GM18858 (cell line): Measurements from ENCODE around the gene CFAP74.

Experiments used
- ATAC-seq: cut with Tn5 transposase; IDR thresholded peaks from one replicate; pipeline ENCODE4 v1.9.1; 2021; ENCODE audit not compliant: unreplicated experiment

Gene CFAP74

DNA sequence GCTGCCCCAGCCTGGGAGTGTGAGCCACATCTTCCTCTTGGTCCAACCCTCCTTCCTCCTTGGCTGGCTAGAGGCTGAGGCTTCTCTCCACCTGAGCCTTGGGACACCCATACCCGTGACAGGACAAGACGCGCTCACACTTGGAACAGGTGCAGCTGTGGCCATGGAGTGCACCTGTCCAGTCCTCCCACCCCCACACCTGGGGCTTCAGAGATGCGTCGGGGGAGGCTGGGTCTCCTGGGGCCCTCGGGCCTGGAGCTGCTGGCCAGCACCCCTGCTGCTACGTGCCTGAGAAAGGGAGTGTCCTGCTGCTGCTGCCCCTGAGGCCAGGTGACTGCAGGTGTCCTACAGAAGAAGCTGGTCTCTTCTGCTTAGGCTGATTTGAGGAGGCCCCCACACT, 47.5 kb downstream of the CFAP74 start:
- no peak for ATAC-seq

DNA sequence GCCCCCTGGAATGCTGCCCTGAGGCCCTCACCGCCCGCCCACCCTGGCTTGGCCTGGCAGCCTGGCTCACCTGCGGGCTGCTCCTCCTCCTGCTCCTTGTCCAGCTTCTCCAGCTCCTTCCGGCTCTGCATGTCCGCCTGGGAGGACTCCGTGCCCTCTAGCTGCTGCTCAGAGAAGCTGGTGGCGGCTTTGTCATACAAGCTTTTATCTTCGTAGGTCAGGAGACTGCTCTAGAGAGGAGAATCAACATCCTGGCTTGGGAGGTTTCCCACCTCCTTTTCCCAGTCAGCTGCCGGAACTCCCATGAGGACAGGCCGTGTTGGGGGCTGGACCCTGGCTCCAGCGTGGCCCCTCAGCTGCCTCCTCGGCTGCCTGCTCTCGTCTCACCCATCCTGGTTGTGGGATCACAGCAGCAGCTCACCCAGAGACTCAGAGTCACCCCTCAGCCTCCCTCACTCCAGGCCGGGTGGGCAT, 47.9 kb downstream of the CFAP74 start:
- ATAC-seq, result no peak

DNA sequence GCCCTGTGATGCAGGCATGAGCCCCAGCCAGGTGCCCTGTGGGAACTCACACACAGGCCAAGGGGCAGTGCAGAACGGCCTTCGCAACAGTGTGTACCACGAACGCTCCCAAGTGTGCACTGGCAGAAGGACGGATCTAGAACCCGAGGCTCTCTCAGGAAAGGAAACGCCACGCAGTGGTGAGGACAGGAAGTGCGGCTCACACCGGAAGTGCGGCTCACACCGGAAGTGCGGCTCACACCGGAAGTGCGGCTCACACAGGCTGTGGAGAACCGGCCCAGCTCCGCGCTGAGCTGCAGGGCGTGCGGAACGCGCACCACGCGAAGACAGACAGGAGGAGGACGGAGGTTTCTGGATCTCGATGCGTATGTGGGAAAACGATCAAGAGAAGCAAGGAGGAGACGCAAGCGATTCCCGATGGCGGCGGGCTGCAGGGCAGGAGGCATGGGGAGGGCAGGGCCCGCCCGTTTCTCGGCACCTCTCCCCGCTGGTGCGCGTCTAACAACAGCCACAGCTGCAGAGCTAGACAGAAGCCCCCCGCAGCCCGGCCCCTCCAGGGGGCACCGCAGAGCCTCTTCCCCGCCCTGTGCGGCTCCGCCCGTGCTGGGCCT, 48.6 kb downstream of the CFAP74 start:
- no peak for ATAC-seq

DNA sequence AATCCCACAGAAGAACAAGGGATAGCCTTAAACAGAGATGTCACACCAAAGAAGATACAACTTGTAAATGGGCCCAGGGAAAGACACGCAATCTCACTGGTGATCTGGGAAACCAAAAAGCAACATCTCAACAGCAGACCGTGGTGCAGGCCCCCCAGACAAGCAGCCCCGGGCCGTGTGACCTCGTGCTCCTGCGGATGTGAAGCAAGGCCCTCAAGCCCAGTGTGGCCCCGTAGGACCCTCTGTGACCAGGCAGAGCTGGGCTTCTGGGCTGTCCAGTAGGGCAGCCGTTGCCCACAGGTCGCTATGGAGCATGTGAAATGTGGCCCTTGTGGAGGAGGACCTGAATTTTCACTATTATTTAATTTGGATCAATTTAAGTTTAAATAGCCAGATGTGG, 49.6 kb downstream of the CFAP74 start:
- no peak for ATAC-seq

DNA sequence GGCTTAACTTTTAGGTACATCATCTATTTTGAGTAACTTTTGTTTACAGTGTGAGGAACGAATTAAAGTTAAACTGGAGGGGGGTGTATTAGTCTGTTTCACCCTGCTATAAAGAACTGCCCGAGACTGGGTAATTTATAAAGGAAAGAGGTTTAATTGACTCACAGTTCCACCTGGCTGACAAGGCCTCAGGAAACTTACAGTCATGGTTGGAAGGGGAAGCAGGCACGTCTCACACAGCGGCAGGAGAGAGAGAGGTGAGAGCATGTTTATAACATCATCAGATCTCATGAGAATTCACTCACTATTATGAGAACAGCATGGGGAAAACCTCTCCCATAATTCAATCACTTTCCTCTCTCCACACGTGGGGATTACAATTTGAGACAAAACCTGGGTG, 52.6 kb downstream of the CFAP74 start:
- no peak for ATAC-seq

DNA sequence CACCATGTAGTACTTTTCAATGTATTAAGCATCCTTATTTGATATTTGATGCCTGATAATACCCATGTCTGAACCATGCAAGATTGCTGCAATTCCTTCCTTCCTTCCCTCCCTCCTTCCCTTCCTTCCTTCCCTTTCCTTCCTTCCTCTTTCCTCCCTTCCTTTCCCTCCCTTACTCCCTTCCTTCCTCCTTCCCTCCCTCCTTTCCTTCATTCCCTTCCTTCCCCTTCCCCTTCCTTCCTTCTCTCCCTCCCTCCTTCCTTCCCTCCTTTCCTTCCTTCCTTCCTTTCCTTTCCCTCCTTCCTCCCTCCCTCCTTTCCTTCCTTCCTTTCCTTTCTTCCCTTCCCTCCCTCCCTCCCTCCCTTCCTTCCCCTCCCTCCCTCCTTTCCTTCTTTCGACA, 54.8 kb downstream of the CFAP74 start:
- ATAC-seq, result no peak

DNA sequence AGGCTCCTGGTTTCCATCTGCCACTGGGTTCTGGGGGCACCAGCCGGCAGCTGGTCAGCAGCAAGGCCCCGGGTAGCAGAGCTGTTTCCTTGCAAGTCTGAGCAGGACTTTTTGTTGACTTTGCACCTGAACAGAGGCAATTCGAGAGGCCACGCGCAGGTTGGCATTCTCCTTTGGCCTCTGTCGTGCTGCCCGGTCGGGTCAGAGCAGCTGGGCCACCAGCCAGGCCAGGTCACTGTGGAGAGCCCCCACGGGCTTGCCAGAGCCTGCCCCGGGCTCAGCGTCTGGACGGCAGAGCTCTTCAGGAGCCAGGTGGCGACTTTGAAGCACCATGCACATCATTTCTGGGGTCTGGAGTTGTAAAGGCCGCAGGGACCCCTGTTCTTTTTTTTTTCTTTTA, 56.1 kb downstream of the CFAP74 start:
- no peak for ATAC-seq

DNA sequence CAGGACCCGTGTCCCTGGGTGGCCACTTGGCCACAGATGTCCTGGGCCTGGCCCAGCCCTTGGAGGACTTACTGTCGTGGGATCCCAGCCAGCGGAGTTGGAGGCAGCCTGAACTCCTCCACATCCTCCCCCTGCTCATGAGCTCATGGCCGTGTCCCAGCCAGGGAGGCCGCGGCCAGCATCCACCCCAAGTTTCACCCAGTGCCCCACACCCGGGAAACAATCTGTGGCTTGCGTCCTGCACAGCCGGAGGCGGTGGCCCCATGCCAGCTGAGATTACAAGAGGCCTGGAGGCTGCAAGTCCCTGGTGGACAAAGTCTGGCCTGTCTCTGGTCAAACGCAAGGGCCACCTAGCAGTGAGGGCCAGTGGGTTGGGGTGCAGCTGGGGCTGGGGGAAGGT, 57.0 kb downstream of the CFAP74 start:
- ATAC-seq, result no peak

DNA sequence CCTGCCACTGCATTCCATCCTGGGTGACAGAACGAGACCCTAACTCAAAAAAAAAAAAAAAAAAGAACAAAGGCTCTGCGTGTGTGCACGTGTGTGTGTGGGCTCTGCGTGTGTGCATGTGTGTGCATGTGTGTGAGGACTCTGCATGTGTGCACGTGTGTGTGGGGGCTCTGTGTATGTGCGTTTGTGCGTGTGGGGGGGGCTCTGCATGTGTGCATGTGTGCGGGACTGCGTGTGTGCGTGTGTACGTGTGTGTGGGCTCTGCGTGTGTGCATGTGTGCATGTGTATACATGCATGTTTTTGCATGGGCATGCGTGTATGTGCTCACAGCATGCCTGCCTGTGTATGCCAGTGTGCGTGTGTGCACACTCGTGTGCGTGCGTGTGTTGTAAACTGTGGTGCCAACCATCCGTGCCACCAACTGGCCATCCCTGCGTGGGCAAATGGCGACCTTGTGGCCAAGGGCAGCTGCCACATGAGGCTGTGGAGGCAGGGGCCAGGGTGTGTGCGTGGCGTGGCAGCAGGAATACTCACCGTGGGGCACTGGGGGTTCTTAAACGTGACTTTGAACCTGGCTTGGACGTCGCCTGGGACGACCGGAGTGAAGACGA, 57.7 kb downstream of the CFAP74 start:
- no peak for ATAC-seq

DNA sequence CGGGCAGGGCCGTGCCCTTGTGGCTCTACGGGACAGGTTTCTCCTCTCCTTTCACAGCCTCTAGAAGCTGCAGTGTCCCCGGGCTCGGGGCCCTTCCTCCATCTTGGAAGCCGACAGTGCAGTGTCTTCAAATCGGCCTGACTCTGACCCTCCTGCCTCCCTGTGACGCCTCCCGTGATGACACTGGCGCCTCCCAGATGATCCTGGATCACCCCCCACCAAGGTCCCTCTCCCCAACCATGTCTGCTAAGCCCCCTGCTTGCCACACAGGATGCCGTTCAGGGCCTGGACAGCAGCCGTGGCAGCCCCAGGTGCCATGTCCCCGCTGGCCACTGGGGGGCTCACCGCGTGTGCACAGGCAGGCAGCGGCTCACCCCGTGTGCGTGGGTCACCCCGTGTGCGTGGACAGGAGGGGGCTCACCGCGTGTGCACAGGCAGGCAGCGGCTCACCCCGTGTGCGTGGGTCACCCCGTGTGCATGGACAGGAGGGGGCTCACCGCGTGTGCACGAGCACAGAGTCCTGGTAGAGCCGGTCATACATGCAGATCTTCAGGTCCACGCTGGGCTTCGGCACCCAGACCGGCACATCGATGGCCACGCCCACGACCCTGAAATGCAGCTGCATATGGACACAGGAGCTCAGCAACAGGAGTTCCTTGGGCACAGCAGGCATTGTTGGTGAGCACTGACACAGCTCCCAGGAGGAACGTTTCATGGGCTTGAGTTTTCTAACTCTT, 59.6 kb downstream of the CFAP74 start:
- ATAC-seq, result no peak

DNA sequence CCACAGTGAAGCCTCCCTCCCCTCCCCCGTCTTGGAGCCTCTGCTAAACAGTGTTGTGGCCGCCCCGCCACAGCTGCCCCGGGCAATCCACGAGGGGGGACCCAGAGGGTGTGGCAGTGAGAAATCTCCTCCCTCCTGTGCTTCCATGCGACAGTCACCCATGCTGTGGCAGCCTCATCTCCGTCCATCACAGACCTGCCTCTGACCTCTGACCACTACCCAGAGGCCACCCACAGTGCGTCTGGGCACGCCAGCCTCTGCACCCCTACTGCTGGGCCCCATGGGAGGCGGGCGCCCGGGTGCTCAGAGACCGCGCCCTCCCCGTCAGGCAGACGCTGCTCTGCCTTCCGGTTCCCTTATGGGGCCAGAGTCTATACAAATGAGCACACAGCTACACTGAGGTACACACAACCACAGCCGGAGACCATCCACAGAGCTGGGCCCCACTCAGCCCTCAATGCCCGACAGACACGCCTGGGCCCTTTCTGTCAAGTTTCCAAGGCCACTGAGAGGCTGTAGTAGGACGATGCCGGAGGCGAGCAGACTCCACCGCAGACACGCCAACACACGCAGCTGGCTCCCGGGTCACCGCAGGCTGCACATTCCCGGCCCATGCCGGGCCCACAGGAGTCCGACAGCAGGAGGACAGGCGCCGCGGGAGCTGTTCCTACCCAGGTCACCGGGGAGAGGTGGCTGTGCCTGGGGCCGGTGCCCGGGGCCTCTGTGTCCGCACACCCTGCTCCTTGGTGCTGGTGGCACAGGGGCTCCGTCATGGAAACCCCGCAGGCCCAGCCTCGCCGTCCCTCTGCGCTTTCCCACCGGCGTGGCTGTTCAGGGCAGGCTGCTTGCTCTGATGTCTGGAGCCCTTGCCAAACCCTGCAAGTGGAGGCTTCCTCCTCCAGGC, 60.6 kb downstream of the CFAP74 start:
- ATAC-seq, result no peak

DNA sequence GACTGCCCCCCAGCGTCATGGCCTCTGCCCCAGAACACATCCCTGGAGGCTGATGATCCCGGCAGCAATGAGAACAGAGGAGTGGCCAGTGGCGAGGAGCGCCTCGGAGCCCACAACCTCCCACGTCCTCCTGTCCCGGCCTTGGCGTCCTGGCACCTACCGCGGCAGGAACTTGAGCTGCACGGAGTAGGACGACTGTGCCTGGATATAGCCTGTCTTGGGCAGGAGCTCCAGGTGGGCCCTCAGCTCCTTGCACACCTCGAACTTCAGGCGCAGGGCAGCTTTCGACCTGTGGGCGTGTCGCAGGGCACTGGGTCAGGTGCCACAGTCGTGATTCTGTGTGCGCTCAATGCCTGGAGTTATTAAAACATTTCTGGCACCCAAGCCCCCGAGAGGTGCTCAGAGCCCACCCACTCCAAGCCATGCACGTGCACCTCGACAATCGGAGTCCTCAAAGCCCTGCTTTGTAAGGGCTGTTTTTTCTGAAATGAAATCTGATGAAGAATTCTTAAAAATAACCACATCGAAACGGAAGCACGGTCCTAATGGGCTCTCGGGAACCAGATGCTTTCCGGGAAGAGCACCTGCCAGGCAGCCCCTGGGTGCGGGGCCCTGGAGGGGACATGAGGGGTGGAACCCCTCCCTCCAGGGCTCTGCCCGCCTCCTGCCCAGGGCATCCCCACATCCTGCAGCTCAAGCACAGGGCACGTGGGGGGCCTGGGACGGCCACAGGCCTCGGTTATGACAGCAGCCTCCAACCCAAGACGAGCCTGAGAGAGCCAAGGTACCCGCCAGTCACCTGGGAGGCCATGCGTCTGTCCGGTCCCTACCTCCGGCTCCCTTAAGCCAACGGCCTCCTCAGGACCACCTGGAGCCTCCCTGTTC, 61.5 kb downstream of the CFAP74 start:
- ATAC-seq, result no peak

DNA sequence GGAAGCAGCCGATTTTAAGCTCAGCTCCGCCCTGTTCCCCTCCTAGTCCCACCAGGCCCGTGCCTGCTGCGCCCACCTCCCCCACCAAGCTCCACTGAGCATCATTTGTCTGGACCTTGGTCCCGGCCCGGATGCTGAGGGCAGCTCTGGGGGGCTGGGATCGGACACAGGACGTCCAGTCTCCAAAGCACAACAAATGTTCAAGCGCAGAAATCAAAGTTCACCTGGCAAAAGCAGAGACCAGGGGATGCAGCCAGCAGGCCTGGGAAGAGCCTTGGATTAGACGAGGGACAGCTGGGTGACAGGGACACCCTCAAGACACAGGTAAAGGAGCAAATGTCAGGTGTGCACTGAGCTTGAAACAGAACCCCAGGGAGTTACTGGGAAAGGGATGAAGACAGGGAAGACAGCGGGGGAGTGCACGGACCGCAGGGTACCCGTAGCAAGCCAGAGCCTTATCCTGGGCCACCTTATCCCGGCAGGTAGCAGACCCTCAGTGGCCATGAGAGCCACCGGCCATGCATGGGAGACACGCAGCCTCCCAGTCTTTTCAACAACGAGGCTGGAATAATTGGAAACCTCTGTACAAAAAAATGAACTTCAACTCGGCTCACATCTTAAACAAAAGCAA, 62.3 kb downstream of the CFAP74 start:
- ATAC-seq, result no peak

DNA sequence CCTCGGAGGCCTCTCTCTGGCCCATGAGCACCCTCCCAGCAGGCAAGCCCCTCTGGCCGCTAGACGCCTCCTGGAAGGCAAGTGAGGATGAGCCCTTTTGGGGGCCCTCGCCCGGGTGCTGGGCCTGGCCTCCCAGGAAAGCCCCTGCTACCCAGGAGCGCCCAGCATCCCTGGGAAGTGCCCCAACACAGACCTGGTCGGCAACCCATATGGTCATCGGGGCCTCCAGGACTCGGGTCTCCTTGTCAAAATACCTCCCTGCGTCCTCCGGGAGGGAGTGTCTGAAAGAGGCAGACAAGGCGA, 63.5 kb downstream of the CFAP74 start:
- no peak for ATAC-seq

DNA sequence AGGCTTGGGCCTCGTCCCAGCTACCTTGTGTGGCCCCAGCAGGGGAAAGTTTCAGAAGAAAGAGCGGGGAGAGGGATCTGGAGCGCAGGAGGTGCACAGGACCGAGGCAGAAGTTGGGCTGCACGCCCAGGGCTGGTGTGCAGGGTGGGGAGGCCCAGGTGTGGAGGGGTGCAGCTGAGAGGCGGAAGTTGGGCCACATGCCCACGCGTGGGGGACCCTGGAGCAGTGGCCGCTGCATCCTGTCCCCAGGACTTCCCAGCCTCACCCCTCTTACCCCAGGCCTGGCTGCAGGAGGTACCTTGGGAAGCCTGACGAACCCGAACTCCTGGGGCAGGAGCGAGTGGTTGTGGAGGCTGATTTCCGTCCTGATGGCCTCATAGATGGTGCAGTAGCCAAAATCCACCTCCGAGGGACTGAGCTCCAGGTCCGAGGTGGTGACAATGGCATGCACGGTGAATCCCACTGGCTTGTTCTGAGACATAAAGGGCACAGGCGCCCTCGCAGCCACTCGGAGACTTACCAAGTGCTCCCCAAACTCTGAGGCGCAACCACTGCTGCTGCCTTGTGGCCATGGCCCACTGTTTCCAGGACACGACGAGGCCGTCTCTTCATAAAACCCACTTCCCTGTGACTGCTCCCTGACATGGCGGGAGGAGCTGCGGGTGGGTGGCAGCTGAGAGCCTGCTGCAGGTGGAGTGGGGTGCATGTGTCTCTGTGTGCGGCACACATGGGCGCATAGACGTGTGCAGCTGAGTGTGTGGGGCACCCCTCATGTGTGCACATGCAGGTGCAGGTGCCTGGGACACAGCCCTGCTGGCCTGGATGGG, 64.1 kb downstream of the CFAP74 start:
- ATAC-seq, result no peak

DNA sequence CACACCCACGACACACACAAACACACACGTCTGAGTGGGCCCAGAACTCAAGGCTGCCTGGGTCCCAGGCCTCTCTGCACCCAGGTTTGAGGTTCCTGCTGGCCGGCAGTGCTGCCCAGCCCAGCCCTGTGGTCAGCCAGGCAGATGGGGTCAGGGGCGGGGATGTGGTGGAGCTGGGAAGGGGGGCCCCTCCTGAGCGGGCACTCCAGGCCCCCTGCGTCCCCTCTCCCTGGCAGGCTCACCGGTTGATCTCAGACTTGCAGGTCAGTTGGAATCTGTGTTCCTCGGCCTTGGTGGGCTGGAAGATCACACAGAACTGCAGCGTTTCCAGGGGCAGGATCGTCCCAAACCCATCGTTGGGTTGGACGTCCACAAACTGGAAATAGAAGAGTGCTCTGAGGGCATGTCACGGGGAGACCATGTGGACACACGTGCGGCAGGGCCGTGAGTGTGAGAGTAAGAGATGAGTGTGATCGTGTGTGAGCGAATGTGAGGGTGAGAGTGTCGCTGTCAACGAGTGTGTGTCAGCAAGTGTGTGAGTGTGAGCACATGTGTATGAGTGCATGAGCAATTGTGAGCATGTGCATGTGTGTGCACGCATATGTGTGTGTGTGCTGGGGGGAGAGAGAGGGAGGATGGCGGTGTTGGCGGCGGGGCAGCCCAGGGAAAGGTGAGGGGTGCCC, 64.8 kb downstream of the CFAP74 start:
- ATAC-seq, result no peak

DNA sequence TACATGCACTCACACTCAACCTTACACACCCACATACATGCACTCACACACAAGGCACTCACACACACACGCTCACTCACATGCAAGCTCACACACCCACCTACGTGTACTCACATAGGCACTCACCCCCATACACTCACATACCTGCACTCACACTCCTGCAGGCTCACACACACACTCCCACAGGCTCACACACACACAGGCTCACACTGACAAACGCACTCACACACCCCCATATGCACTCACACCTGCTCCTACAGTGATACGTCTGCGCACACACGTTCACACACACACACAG, 65.4 kb downstream of the CFAP74 start:
- ATAC-seq, result no peak

DNA sequence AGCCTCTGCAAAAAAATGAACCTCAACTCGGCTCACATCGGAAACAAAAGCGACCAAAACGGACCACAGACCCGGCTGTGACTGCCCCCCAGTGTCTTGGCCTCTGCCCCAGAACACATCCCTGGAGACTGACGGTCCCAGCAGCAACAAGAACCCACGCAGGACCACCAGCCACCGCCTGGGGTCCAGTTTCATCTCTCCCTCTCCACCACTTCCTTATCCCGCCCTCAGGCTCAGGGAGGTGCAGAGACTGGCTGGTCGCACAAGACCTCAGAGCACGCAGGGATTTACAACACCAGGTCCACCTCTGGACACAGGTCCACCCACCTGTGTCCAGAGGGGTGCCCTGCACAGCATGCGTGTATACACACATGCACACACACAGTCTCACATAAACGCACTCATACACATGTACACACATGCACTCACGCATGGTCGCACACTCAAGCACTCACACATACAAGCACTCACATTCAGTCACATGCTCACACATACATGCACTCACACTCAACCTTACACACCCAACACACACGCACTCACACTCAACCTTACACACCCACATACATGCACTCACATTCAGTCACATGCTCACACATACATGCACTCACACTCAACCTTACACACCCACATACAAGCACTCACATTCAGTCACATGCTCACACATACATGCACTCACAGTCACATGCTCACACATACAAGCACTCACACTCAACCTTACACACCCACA, 65.9 kb downstream of the CFAP74 start:
- ATAC-seq, result no peak
